Heart left ventricle (tissue), 16 donors: ENCODE data around the gene ZKSCAN5. TPM values are rescaled to one million over a fixed set of nuclear protein-coding genes. Genes with fewer than 3 reads are reported as not detected.
A peak's percentile ranks its signal among the peaks of the same experiment; 100 is the strongest.
"Not testable (repeated sequence)": the region's sequence is repeated elsewhere in the genome, so short reads cannot be mapped to it uniquely, and the experiment has no call there.

Experiments used
- ATAC-seq, 4 donors: fragments of 200-7000 bp; cut with Tn5 transposase; one replicate each; pipeline ENCODE4 v1.9.1; 2020 to 2022; ENCODE audit warnings: moderate library complexity in 4 of 4, mild to moderate bottlenecking in 3 of 4, moderate number of reproducible peaks in 1 of 4
- DNase-seq, 5 donors: peaks; one replicate each; pipeline ENCODE4 v3.0.0-alpha.2; 2020
- H3K27ac ChIP-seq, 12 donors: fragments of 200-600 bp; sonication (generic) in 4 of 12; one replicate each; pipeline versions ENCODE4 v1.5.0 to v1.8.0; 2016 to 2022; ENCODE audit warnings: mild to moderate bottlenecking in 2 of 12
- H3K27me3 ChIP-seq, 9 donors: fragments of 200-600 bp; sonication (generic) in 2 of 9; one replicate each; pipeline versions ENCODE4 v1.5.1 to v1.8.0; 2016 to 2022; ENCODE audit warnings: mild to moderate bottlenecking in 3 of 9
- H3K36me3 ChIP-seq, 9 donors: fragments of 200-600 bp; sonication (generic) in 2 of 9; one replicate each; pipeline versions ENCODE4 v1.5.0 to v1.8.0; 2018 to 2022; ENCODE audit warnings: mild to moderate bottlenecking in 2 of 9
- H3K4me1 ChIP-seq, 12 donors: fragments of 200-600 bp; sonication (generic) in 4 of 12; one replicate each; pipeline versions ENCODE4 v1.5.0 to v1.8.0; 2016 to 2022; ENCODE audit warnings: mild to moderate bottlenecking in 3 of 12
- H3K4me3 ChIP-seq, 12 donors: fragments of 200-600 bp; sonication (generic) in 4 of 12; one replicate each; pipeline versions ENCODE4 v1.5.0 to v1.8.0; 2017 to 2022; ENCODE audit warnings: mild to moderate bottlenecking in 9 of 12, moderate library complexity in 4 of 12
- H3K9me3 ChIP-seq, 12 donors: fragments of 200-600 bp; sonication (generic) in 4 of 12; one replicate each; pipeline versions ENCODE4 v1.5.0 to v1.8.0; 2016 to 2022; ENCODE audit warnings: mild to moderate bottlenecking in 1 of 12
- CTCF ChIP-seq, 12 donors: fragments of 200-600 bp; sonication (generic) in 4 of 12; IDR thresholded peaks; one replicate each; pipeline versions ENCODE4 v1.5.0 to v1.8.0; 2018 to 2022; ENCODE audit warnings: antibody characterized with exemption in 12 of 12, mild to moderate bottlenecking in 5 of 12
- POLR2A ChIP-seq, 2 donors: fragments of 450-650 bp; IDR thresholded peaks; one replicate each; pipeline ENCODE4 v1.6.1; 2017; ENCODE audit warnings: antibody characterized with exemption in 2 of 2, mild to moderate bottlenecking in 2 of 2, moderate library complexity in 2 of 2
- WGBS, 4 donors: extraction: QIAGEN DNeasy Blood & Tissue Kit in 2 of 4; methylation state at CpG; one replicate each; pipeline versions ENCODE4 v1.1.5 to v1.1.7; 2013 to 2018; 5-methylcytosine and 5-hydroxymethylcytosine counted together
- intact Hi-C, 10 donors: fragments of 100-400 bp; cut with DNase I; formaldehyde crosslinking; loops; one replicate each; pipeline versions ENCODE4 v1.11.1 to v1.14.2; 2022
- polyA plus RNA-seq, 2 donors: library from polyadenylated mRNA; stranded (reverse); fragments of 200-250 nt; gene quantifications; one replicate each; pipeline ENCODE4 v1.2.3, GENCODE V29; 2013
- total RNA-seq, 9 donors: library from RNA; depleted of rRNA in 2 of 9; stranded (reverse); fragments of >200 nt in 2 of 9; fragmentation: NEBNext Ultra II Directional in 3 of 9; extraction: Animal tissue kit (Norgen Biotek cat#: 25700) in 3 of 9; gene quantifications; one replicate each; pipeline versions ENCODE4 v1.1.0 to v1.2.4, GENCODE V29; 2016 to 2023
- donor health status: ischemic (EF 13 %, LVEDD 7.1; RV severe dilation, severe dysfunction).
- donor health status: healthy with polysubstance abuse.
- donor health status: DM: no; HTN: yes; CAD: no.
- donor health status: DM: no; HTN: no; CAD: no.
- donor health status: ischemic (EF 25% LVEDD 6.9; RV normal size, moderate dysfunction).
- donor health status: ischemic (EF 25% LVEDD 5.7; RV mildly dilated, moderate dysfunction).
- donor health status: healthy.
- donor health status: DM: yes; HTN: yes; CAD: no.
- donor health status: ischemic (EF 35%, LVEDD 5.7; RV mildly dilated, moderate dysfunction).
- donor health status: nonischemic (EF 11% LVEDD 7.7; RV severe dilation, severe dysfunction).
- donor health status: DM: yes; HTN: yes; CAD: no.
- donor health status: PGD.
- donor health status: ischemic (EF 29% LVEDD 5.4; RV normal size, mild dysfunction).
- donor health status: nonischemic (EF 23%, LVEDD 6.1; RV moderate dilation, normal function).

Gene ZKSCAN5
- total and polyA plus RNA-seq, 11 donors, result 2.1 to 9.6 (median 6.2) TPM

- Histone ChIP-seq H3K9me3 (no peaks in the 10 kb centered on the region), H3K27me3 (no peaks in the 10 kb centered on the region), H3K27ac (no peak overlapping the region), H3K36me3 (peaks cover 0 to 65% (median 58%) of the 10 kb centered on the region in 9 donors), H3K4me3 (no peak overlapping the region), H3K4me1 (peaks cover 0 to 12% (median 0%) of the 10 kb centered on the region in 12 donors)
- 82 to 94% (median 90%) methylated on average over 1 of the region's 1 CpG for WGBS, 4 donors
- DNase-seq (no peak), ATAC-seq (no peak)
- intact Hi-C loops, result no loop called here
- TF ChIP-seq POLR2A (IDR thresholded peaks at IDR 0.05) (no peak), CTCF (IDR thresholded peaks at IDR 0.05) (no peak)
Observed at GRCh38 chr7:99573257-99573656, 68.8 kb downstream of the ZKSCAN5 start.

GRCh38 chr7:99576251-99576650, 71.8 kb downstream of the ZKSCAN5 start:
- 74 to 86% (median 79%) methylated on average over 3 of the region's 3 CpGs for WGBS, 4 donors
- Histone ChIP-seq H3K4me1 (peaks cover 0 to 19% (median 7%) of the 10 kb centered on the region in 12 donors), H3K27me3 (no peaks in the 10 kb centered on the region), H3K4me3 (no peak overlapping the region), H3K36me3 (peaks cover 0 to 35% (median 30%) of the 10 kb centered on the region in 9 donors), H3K27ac (no peak overlapping the region), H3K9me3 (no peaks in the 10 kb centered on the region)
- ATAC-seq (no peak), DNase-seq (no peak)
- no peak for TF ChIP-seq CTCF (IDR thresholded peaks at IDR 0.05)
- intact Hi-C loops, result no loop called here

GRCh38 chr7:99579281-99579955, 75.0 kb downstream of the ZKSCAN5 start:
- DNase-seq, result no peak
- WGBS, 4 donors, result 44 to 52% (median 49%) methylated on average over 10 of the region's 10 CpGs
- Histone ChIP-seq H3K27ac (peak overlapping the region in 2 of 12 donors; percentile 49 to 61), H3K36me3 (peaks cover 0 to 4% (median 0%) of the 10 kb centered on the region in 9 donors), H3K9me3 (no peaks in the 10 kb centered on the region), H3K4me1 (peaks cover 0 to 19% (median 7%) of the 10 kb centered on the region in 12 donors), H3K27me3 (no peaks in the 10 kb centered on the region), H3K4me3 (peak overlapping the region; percentile 43 to 82 (median 66))
- ATAC-seq, result no peak
- TF ChIP-seq CTCF (IDR thresholded peaks at IDR 0.05), result no peak
- TF ChIP-seq POLR2A (IDR thresholded peaks at IDR 0.05), result no peak
- intact Hi-C loops, result no loop called here

GRCh38 chr7:99579956-99580777, 75.7 kb downstream of the ZKSCAN5 start:
- H3K27ac ChIP-seq, result peak overlapping the region in 6 of 12 donors; percentile 44 to 61 (median 50)
- no peaks in the 10 kb centered on the region for H3K9me3 ChIP-seq
- peaks cover 0 to 19% (median 7%) of the 10 kb centered on the region in 12 donors for H3K4me1 ChIP-seq
- H3K4me3 ChIP-seq, result peak overlapping the region; percentile 43 to 82 (median 66)
- ATAC-seq (peak; percentile 18 to 72 (median 62)), DNase-seq (peak; percentile 28 to 71 (median 36))
- intact Hi-C loops, result no loop called here
- H3K36me3 ChIP-seq, result no peaks in the 10 kb centered on the region
- H3K27me3 ChIP-seq, result no peaks in the 10 kb centered on the region
- WGBS, 4 donors, result 2 to 4% (median 2%) methylated on average over 35 to 54 of the region's 54 CpGs
- TF ChIP-seq POLR2A (IDR thresholded peaks at IDR 0.05) (no peak), CTCF (IDR thresholded peaks at IDR 0.05) (peak in 11 of 12 donors; percentile 9 to 56 (median 32))

GRCh38 chr7:99580778-99581332, 76.4 kb downstream of the ZKSCAN5 start:
- H3K36me3 ChIP-seq, ATAC-seq, H3K9me3 ChIP-seq, H3K27me3 ChIP-seq, DNase-seq, intact Hi-C loops: not testable (repeated sequence)
- H3K4me3 ChIP-seq, result peak overlapping the region; percentile 43 to 82 (median 66)
- peak overlapping the region in 3 of 12 donors; percentile 49 to 61 (median 59) for H3K27ac ChIP-seq
- peaks cover 0 to 19% (median 7%) of the 10 kb centered on the region in 12 donors for H3K4me1 ChIP-seq
- 55 to 63% (median 57%) methylated on average over 4 of the region's 4 CpGs for WGBS, 4 donors
